Esophagus squamous epithelium (tissue), 5 donors: ENCODE results near the gene RNF151. TPM values are rescaled to one million over a fixed set of nuclear protein-coding genes. Genes with fewer than 3 reads are reported as not detected.

Experiments used
- DNase-seq: peaks from one replicate; lab custom pipeline; 2025; lab: John Stamatoyannopoulos, UW
- H3K27ac ChIP-seq, 4 donors: fragments of 200-600 bp; sonication (generic); one replicate each; pipeline ENCODE4 v1.5.1; 2016 to 2019; ENCODE audit warnings: mild to moderate bottlenecking in 1 of 4
- H3K27me3 ChIP-seq, 4 donors: fragments of 200-600 bp; sonication (generic); 1 replicate in 3 of 4; 2 replicates in 1 of 4; pipeline versions ENCODE4 v1.5.1 to v1.6.0; 2017 to 2021; ENCODE audit warnings: antibody characterized with exemption in 1 of 4
- H3K36me3 ChIP-seq, 3 donors: fragments of 200-600 bp; sonication (generic); one replicate each; pipeline ENCODE4 v1.5.1; 2016 to 2019
- H3K4me1 ChIP-seq, 3 donors: fragments of 200-600 bp; sonication (generic); one replicate each; pipeline ENCODE4 v1.5.1; 2017 to 2019
- H3K4me3 ChIP-seq, 4 donors: fragments of 200-600 bp; sonication (generic); 1 replicate in 3 of 4; 2 replicates in 1 of 4; pipeline ENCODE4 v1.5.1; 2016 to 2019; ENCODE audit warnings: mild to moderate bottlenecking in 2 of 4, moderate library complexity in 1 of 4
- H3K9me3 ChIP-seq, 3 donors: fragments of 200-600 bp; sonication (generic); one replicate each; pipeline ENCODE4 v1.5.1; 2016 to 2019
- CTCF ChIP-seq, 6 experiments: fragments of 450-650 bp in 4 of 6; fragments of 200-600 bp in 2 of 6; sonication (generic) in 2 of 6; IDR thresholded peaks; one replicate each; pipeline ENCODE4 v1.5.1; 2016 to 2019; ENCODE audit warnings: antibody characterized with exemption in 6 of 6, mild to moderate bottlenecking in 4 of 6, moderate library complexity in 4 of 6
- POLR2A ChIP-seq, 4 donors: fragments of 450-650 bp; IDR thresholded peaks; one replicate each; pipeline ENCODE4 v1.6.1; 2017; ENCODE audit warnings: antibody characterized with exemption in 4 of 4, mild to moderate bottlenecking in 4 of 4, moderate library complexity in 3 of 4
- WGBS, 2 donors: methylation state at CpG; one replicate each; pipeline ENCODE4 v1.1.5; 2018; 5-methylcytosine and 5-hydroxymethylcytosine counted together
- intact Hi-C: fragments of 100-400 bp; cut with DNase I; formaldehyde crosslinking; loops from one replicate; pipeline ENCODE4 v1.15.0; 2022
- total RNA-seq, 4 donors: library from RNA; depleted of rRNA; stranded (reverse); fragments of >200 nt; gene quantifications; one replicate each; pipeline ENCODE4 v1.1.0, GENCODE V29; 2016
- donor health status: DM: yes; HTN: yes; CAD: no.

The RNF151 gene
- total RNA-seq, 4 donors from 2014 or later, result not detected

- H3K27ac ChIP-seq, result peak within 1 kb of the TSS; percentile 87 to 99 (median 96)
- peak; percentile 70 for DNase-seq
- peak within 1 kb of the TSS; percentile 86 to 97 (median 92) for H3K4me3 ChIP-seq
- H3K9me3 ChIP-seq, result no peaks in the 10 kb centered on the region
- 0% methylated on average over 33 of the region's 78 CpGs; no CpG with 5 or more reads in 1 of the 2 donors for WGBS, 2 donors
- peaks cover 0 to 26% (median 0%) of the 10 kb centered on the region in 4 donors for H3K27me3 ChIP-seq
- TF ChIP-seq CTCF (IDR thresholded peaks at IDR 0.05) (peak in 3 of 6 experiments; percentile 16 to 57 (median 27)), POLR2A (IDR thresholded peaks at IDR 0.05) (peak in 3 of 4 donors; percentile 85 to 94 (median 94))
- intact Hi-C loops, result no loop called here
- H3K36me3 ChIP-seq, result peaks cover 14 to 35% (median 27%) of the 10 kb centered on the region in 3 donors
- peaks cover 16 to 34% (median 20%) of the 10 kb centered on the region in 3 donors for H3K4me1 ChIP-seq
These were observed 5.3 kb downstream of the RNF151 start, which contains the start of gene TBL3 for GRCh38 chr16:1971796-1972489. Gene TBL3, plus strand, starts transcription at chr16:1972053. Its CDS starts 112 bp downstream, at chr16:1972165.

- intact Hi-C loops, result no loop called here
- peaks cover 20 to 40% (median 33%) of the 10 kb centered on the region in 3 donors for H3K36me3 ChIP-seq
- H3K27ac ChIP-seq, result peak overlapping the region; percentile 87 to 99 (median 96)
- DNase-seq, result no peak
- WGBS, 2 donors, result 0 to 4% methylated on average over 1 to 11 of the region's 22 CpGs
- H3K9me3 ChIP-seq, result no peaks in the 10 kb centered on the region
- H3K4me3 ChIP-seq, result peak overlapping the region; percentile 86 to 97 (median 92)
- peaks cover 16 to 38% (median 20%) of the 10 kb centered on the region in 3 donors for H3K4me1 ChIP-seq
- TF ChIP-seq POLR2A (IDR thresholded peaks at IDR 0.05) (no peak), CTCF (IDR thresholded peaks at IDR 0.05) (no peak)
- H3K27me3 ChIP-seq, result peaks cover 0 to 31% (median 0%) of the 10 kb centered on the region in 4 donors
These were observed 5.8 kb downstream of the RNF151 start for GRCh38 chr16:1972490-1972877.

- no peak for DNase-seq
- Histone ChIP-seq H3K27ac (no peak overlapping the region), H3K36me3 (peaks cover 31 to 52% (median 41%) of the 10 kb centered on the region in 3 donors), H3K4me3 (no peak overlapping the region), H3K9me3 (no peaks in the 10 kb centered on the region), H3K4me1 (peaks cover 23 to 49% (median 24%) of the 10 kb centered on the region in 3 donors), H3K27me3 (peaks cover 0 to 43% (median 1%) of the 10 kb centered on the region in 4 donors)
- 80 to 85% methylated on average over 5 to 11 of the region's 16 CpGs for WGBS, 2 donors
- no peak for TF ChIP-seq POLR2A (IDR thresholded peaks at IDR 0.05)
- TF ChIP-seq CTCF (IDR thresholded peaks at IDR 0.05), result no peak
- intact Hi-C loops, result no loop called here
These were observed 7.0 kb downstream of the RNF151 start for GRCh38 chr16:1973461-1974156.

- no peak overlapping the region for H3K27ac ChIP-seq
- no peak overlapping the region for H3K4me3 ChIP-seq
- intact Hi-C loops, result no loop called here
- WGBS, 2 donors, result 87 to 92% methylated on average over 10 to 22 of the region's 42 CpGs
- no peak for TF ChIP-seq CTCF (IDR thresholded peaks at IDR 0.05)
- TF ChIP-seq POLR2A (IDR thresholded peaks at IDR 0.05), result no peak
- H3K4me1 ChIP-seq, result peaks cover 23 to 58% (median 26%) of the 10 kb centered on the region in 3 donors
- no peak for DNase-seq
- H3K9me3 ChIP-seq, result no peaks in the 10 kb centered on the region
- H3K27me3 ChIP-seq, result peaks cover 0 to 51% (median 2%) of the 10 kb centered on the region in 4 donors
- H3K36me3 ChIP-seq, result peaks cover 32 to 55% (median 41%) of the 10 kb centered on the region in 3 donors
These were observed 7.8 kb downstream of the RNF151 start for GRCh38 chr16:1974157-1975070.
